Natural killer cell treated with Interleukin-12 subunit alpha and Interleukin-12 subunit beta and Interleukin-15 and Interleukin-18, amount 100 ng/mL, for 72 hours (primary cell): ENCODE data around the gene MACROD2. TPM values are rescaled to one million over a fixed set of nuclear protein-coding genes. Genes with fewer than 3 reads are reported as not detected.
"Not testable (repeated sequence)": the region's sequence is repeated elsewhere in the genome, so short reads cannot be mapped to it uniquely, and the experiment has no call there.

Experiments
- ATAC-seq, 2 donors: fragments of 150-1000 bp; cut with Tn5 transposase in 1 of 2; sonication (Bioruptor Pico), chemical (Tn5 transposase) in 1 of 2; 2 replicates each; pipeline ENCODE4 v1.10.0; 2021
- DNase-seq: peaks from one replicate; pipeline ENCODE4 v3.0.0; 2022; ENCODE audit warnings: low spot score
- H3K27ac Mint-ChIP-seq, 2 donors: 1 replicate in 1 of 2; 2 replicates in 1 of 2; pipeline ENCODE4 v1.8.0; 2022; ENCODE audit warnings: mixed read lengths in 2 of 2, mild to moderate bottlenecking in 1 of 2, moderate library complexity in 1 of 2
- H3K27me3 Mint-ChIP-seq, 2 donors: 1 replicate in 1 of 2; 2 replicates in 1 of 2; pipeline ENCODE4 v1.8.0; 2022; ENCODE audit warnings: mixed read lengths in 2 of 2
- H3K36me3 Mint-ChIP-seq: one replicate; pipeline ENCODE4 v1.8.0; 2022; ENCODE audit warnings: mixed read lengths
- H3K4me1 Mint-ChIP-seq, 2 donors: 1 replicate in 1 of 2; 2 replicates in 1 of 2; pipeline ENCODE4 v1.8.0; 2022; ENCODE audit warnings: low read depth in 2 of 2, mixed read lengths in 2 of 2, mild to moderate bottlenecking in 1 of 2
- H3K4me3 Mint-ChIP-seq: one replicate; pipeline ENCODE4 v1.8.0; 2022; ENCODE audit warnings: mixed read lengths
- H3K9me3 Mint-ChIP-seq: 2 replicates; pipeline ENCODE4 v1.8.0; 2022; ENCODE audit warnings: mixed read lengths
- total RNA-seq, 2 donors: library from RNA; stranded (reverse); gene quantifications; one replicate each; pipeline ENCODE4 v1.2.3, GENCODE V29; 2022

Gene MACROD2
- total RNA-seq, 2 donors from 2014 or later = not detected

GRCh38 chr20:15166744-15167143, 1171.4 kb downstream of the MACROD2 start:
- ATAC-seq (no peak), DNase-seq (no peak)
- Mint-ChIP-seq H3K4me3 (no peak overlapping the region), H3K27me3 (no peaks in the 10 kb centered on the region), H3K36me3 (no peaks in the 10 kb centered on the region), H3K4me1 (peaks cover 3 to 7% of the 10 kb centered on the region in 2 donors), H3K9me3 (peaks cover 20% of the 10 kb centered on the region), H3K27ac (no peak overlapping the region)

GRCh38 chr20:15171016-15171415, 1175.7 kb downstream of the MACROD2 start:
- H3K27ac Mint-ChIP-seq = no peak overlapping the region
- DNase-seq (no peak), ATAC-seq (no peak)
- H3K27me3 Mint-ChIP-seq = no peaks in the 10 kb centered on the region
- H3K9me3 Mint-ChIP-seq = peaks cover 20% of the 10 kb centered on the region
- no peaks in the 10 kb centered on the region for H3K4me1 Mint-ChIP-seq
- H3K4me3 Mint-ChIP-seq = no peak overlapping the region
- H3K36me3 Mint-ChIP-seq = no peaks in the 10 kb centered on the region

- Mint-ChIP-seq H3K27ac (no peak overlapping the region), H3K9me3 (peaks cover 7% of the 10 kb centered on the region)
- ATAC-seq = peak in 1 of 2 donors; percentile 17
Observed at GRCh38 chr20:15176929-15177328, 1181.6 kb downstream of the MACROD2 start.

GRCh38 chr20:15178581-15178980, 1183.3 kb downstream of the MACROD2 start:
- ATAC-seq (no peak), DNase-seq (no peak)
- no peaks in the 10 kb centered on the region for H3K4me1 Mint-ChIP-seq
- no peak overlapping the region for H3K4me3 Mint-ChIP-seq
- no peaks in the 10 kb centered on the region for H3K27me3 Mint-ChIP-seq
- H3K27ac Mint-ChIP-seq = no peak overlapping the region
- H3K36me3 Mint-ChIP-seq = no peaks in the 10 kb centered on the region
- peaks cover 11% of the 10 kb centered on the region for H3K9me3 Mint-ChIP-seq

More at GRCh38 chr20:15176929-15177328, 1181.6 kb downstream of the MACROD2 start:
- Mint-ChIP-seq H3K4me1 (no peaks in the 10 kb centered on the region), H3K27me3 (no peaks in the 10 kb centered on the region), H3K36me3 (no peaks in the 10 kb centered on the region), H3K4me3 (no peak overlapping the region)
- DNase-seq = no peak

GRCh38 chr20:15179381-15179780, 1184.1 kb downstream of the MACROD2 start:
- H3K36me3 Mint-ChIP-seq = no peaks in the 10 kb centered on the region
- ATAC-seq (no peak), DNase-seq (no peak)
- no peak overlapping the region for H3K4me3 Mint-ChIP-seq
- no peaks in the 10 kb centered on the region for H3K4me1 Mint-ChIP-seq
- no peaks in the 10 kb centered on the region for H3K27me3 Mint-ChIP-seq
- peaks cover 13% of the 10 kb centered on the region for H3K9me3 Mint-ChIP-seq
- no peak overlapping the region for H3K27ac Mint-ChIP-seq

- Mint-ChIP-seq H3K4me1 (no peaks in the 10 kb centered on the region), H3K27ac (no peak overlapping the region), H3K27me3 (no peaks in the 10 kb centered on the region), H3K36me3 (no peaks in the 10 kb centered on the region), H3K4me3 (no peak overlapping the region), H3K9me3 (peaks cover 13% of the 10 kb centered on the region)
- DNase-seq = no peak
- no peak for ATAC-seq
Observed at GRCh38 chr20:15179781-15180180, 1184.5 kb downstream of the MACROD2 start.

GRCh38 chr20:15185322-15185721, 1190.0 kb downstream of the MACROD2 start:
- ATAC-seq (no peak), DNase-seq (no peak)
- Mint-ChIP-seq H3K4me3 (no peak overlapping the region), H3K36me3 (no peaks in the 10 kb centered on the region), H3K9me3 (peaks cover 17% of the 10 kb centered on the region), H3K27me3 (no peaks in the 10 kb centered on the region), H3K27ac (no peak overlapping the region), H3K4me1 (no peaks in the 10 kb centered on the region)

GRCh38 chr20:15185913-15186312, 1190.6 kb downstream of the MACROD2 start:
- ATAC-seq (no peak), DNase-seq (no peak)
- H3K4me1 Mint-ChIP-seq = no peaks in the 10 kb centered on the region
- H3K27ac Mint-ChIP-seq = no peak overlapping the region
- H3K36me3 Mint-ChIP-seq = no peaks in the 10 kb centered on the region
- H3K4me3 Mint-ChIP-seq = no peak overlapping the region
- H3K9me3 Mint-ChIP-seq = peaks cover 20% of the 10 kb centered on the region
- no peaks in the 10 kb centered on the region for H3K27me3 Mint-ChIP-seq

- DNase-seq = no peak
- H3K27ac Mint-ChIP-seq = no peak overlapping the region
- peaks cover 20% of the 10 kb centered on the region for H3K9me3 Mint-ChIP-seq
- no peaks in the 10 kb centered on the region for H3K36me3 Mint-ChIP-seq
- ATAC-seq = no peak
- no peak overlapping the region for H3K4me3 Mint-ChIP-seq
- no peaks in the 10 kb centered on the region for H3K27me3 Mint-ChIP-seq
- no peaks in the 10 kb centered on the region for H3K4me1 Mint-ChIP-seq
Observed at GRCh38 chr20:15187612-15188011, 1192.3 kb downstream of the MACROD2 start.

GRCh38 chr20:15188415-15188814, 1193.1 kb downstream of the MACROD2 start:
- ATAC-seq (no peak), DNase-seq (no peak)
- no peaks in the 10 kb centered on the region for H3K4me1 Mint-ChIP-seq
- H3K27me3 Mint-ChIP-seq = no peaks in the 10 kb centered on the region
- H3K4me3 Mint-ChIP-seq = no peak overlapping the region
- no peak overlapping the region for H3K27ac Mint-ChIP-seq
- H3K36me3 Mint-ChIP-seq = no peaks in the 10 kb centered on the region
- H3K9me3 Mint-ChIP-seq = peaks cover 15% of the 10 kb centered on the region

- no peak for ATAC-seq
- Mint-ChIP-seq H3K36me3 (no peaks in the 10 kb centered on the region), H3K27me3 (no peaks in the 10 kb centered on the region), H3K4me1 (no peaks in the 10 kb centered on the region), H3K27ac (no peak overlapping the region), H3K9me3 (peaks cover 13% of the 10 kb centered on the region), H3K4me3 (no peak overlapping the region)
- DNase-seq = no peak
Observed at GRCh38 chr20:15191082-15191723, 1195.9 kb downstream of the MACROD2 start.

- DNase-seq = no peak
- no peak for ATAC-seq
- no peaks in the 10 kb centered on the region for H3K27me3 Mint-ChIP-seq
Observed at GRCh38 chr20:15195378-15195777, 1200.1 kb downstream of the MACROD2 start.

GRCh38 chr20:15196547-15197255, 1201.4 kb downstream of the MACROD2 start:
- Mint-ChIP-seq H3K36me3 (no peaks in the 10 kb centered on the region), H3K4me3 (no peak overlapping the region), H3K4me1 (no peaks in the 10 kb centered on the region), H3K27ac (no peak overlapping the region), H3K27me3 (no peaks in the 10 kb centered on the region), H3K9me3 (peaks cover 11% of the 10 kb centered on the region)
- DNase-seq (no peak), ATAC-seq (no peak)

More at GRCh38 chr20:15195378-15195777, 1200.1 kb downstream of the MACROD2 start:
- H3K4me3 Mint-ChIP-seq = no peak overlapping the region
- peaks cover 8% of the 10 kb centered on the region for H3K9me3 Mint-ChIP-seq
- no peaks in the 10 kb centered on the region for H3K4me1 Mint-ChIP-seq
- no peaks in the 10 kb centered on the region for H3K36me3 Mint-ChIP-seq
- H3K27ac Mint-ChIP-seq = no peak overlapping the region

- not testable (repeated sequence) for H3K27ac Mint-ChIP-seq, H3K4me3 Mint-ChIP-seq, H3K36me3 Mint-ChIP-seq, H3K4me1 Mint-ChIP-seq, DNase-seq, H3K27me3 Mint-ChIP-seq, ATAC-seq, H3K9me3 Mint-ChIP-seq
Observed at GRCh38 chr20:15198017-15198416, 1202.7 kb downstream of the MACROD2 start.
